ENCODE data around the gene TTC9. TPM values are rescaled to one million over a fixed set of nuclear protein-coding genes. Genes with fewer than 3 reads are reported as not detected.

The TTC9 gene
- polyA plus RNA-seq, 2 of the 4 experiments (the other 2 are of a cell fraction) = 1.3 to 2.0 TPM

DNA sequence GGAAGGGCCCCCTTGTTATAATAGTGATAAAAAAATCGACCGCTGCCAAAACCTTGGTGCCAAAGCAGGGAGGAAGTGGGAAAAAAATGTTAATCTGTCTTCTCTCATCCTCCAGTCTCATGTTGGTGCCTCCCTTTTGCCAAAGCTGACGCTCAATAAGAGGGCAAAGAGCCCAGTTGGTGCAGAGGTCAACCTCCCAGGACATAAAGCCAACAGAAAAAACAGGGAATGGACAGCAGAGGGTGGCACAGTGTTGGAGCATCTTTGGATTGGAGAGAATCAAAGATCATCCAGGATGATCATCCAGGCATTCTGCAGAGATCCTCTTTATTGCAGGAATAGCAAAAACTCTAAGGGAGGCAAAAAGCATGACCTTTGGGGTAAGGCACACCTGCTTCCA lies 9.8 kb upstream of the TTC9 start:
- DNase-seq (ENCODE audit: low read depth in 1 of 2, low spot score in 1 of 2) = no peak
- no peak for ATAC-seq
- ChIA-PET POLR2A (no interaction called here), CTCF (interaction anchor here (0.9 to 1.9 kb wide), 2 partner anchors 9 to 11 kb away, joined by 3 to 5 read pairs; no protein-coding TSS in a partner anchor)
- no peak overlapping the region for H3K4me3 ChIP-seq
- H3K9me3 ChIP-seq = peaks cover 23% of the 10 kb centered on the region
- H3K4me2 ChIP-seq = no peak overlapping the region
- no peaks in the 10 kb centered on the region for H3K4me1 ChIP-seq
- 43% methylated on average over 3 of the region's 3 CpGs for WGBS (ENCODE audit: missing lambda C conversion rate)
- no peak overlapping the region for H3K27ac ChIP-seq
- TF ChIP-seq EHMT2 (IDR thresholded peaks at IDR 0.05; ENCODE audit: low read depth) = no peak
- no peak for TF ChIP-seq MAZ (IDR thresholded peaks at IDR 0.05; ENCODE audit: borderline replicate concordance, low read depth, low read length)
- FAIRE-seq = no peak

DNA sequence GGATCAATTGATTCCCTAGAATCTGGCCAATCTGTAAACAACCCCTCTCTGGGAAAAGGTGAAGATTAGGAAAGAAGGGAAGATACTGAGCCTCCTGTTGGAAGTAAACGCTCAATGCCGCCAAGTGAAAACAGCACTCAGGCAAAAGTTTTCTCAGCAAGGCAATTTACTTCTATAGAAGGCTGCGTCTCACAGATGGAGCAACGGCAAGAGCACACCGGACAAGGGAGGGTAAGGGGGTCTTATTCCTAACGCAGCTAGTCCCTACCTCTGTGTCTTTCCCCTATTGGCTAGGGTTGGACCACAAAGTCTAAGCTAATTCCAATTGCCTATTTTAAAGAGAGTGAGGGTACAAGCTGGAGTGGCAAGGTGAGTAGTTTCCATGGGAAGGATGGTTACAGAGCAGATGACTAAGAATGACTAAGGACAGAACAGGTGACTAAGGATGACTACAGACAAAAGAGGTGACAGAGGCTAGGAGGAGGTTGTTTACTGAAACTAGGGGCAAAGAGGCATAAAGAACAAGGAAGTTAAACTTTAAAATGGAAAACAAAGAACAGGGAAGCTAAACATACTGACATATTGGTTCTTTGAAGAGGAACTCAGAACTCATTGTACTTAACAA lies 5.6 kb upstream of the TTC9 start:
- H3K4me2 ChIP-seq = no peak overlapping the region
- H3K9me3 ChIP-seq = peaks cover 14% of the 10 kb centered on the region
- FAIRE-seq (peak; percentile 49), DNase-seq (ENCODE audit: low read depth in 1 of 2, low spot score in 1 of 2) (peak in 1 of 2 experiments; percentile 29), ATAC-seq (no peak)
- POLR2A ChIA-PET = no interaction called here
- CTCF ChIA-PET = interaction anchor here (1.0 to 1.4 kb wide), 2 partner anchors 10 to 34 kb away, joined by 3 read pairs; no protein-coding TSS in a partner anchor
- WGBS (ENCODE audit: missing lambda C conversion rate) = 83% methylated on average over 6 of the region's 6 CpGs
- H3K4me1 ChIP-seq = peaks cover 4% of the 10 kb centered on the region; the same call in 1 of the 3 replicates
- no peak overlapping the region for H3K4me3 ChIP-seq
- TF ChIP-seq HEYL (CRISPR knock-in tag; IDR thresholded peaks at IDR 0.05) (no peak), TFCP2L1 (CRISPR knock-in tag; IDR thresholded peaks at IDR 0.05) (no peak), FOSL2 (IDR thresholded peaks at IDR 0.05) (no peak), FOSL2 (CRISPR knock-in tag; IDR thresholded peaks at IDR 0.05) (peak; percentile 48; the same call in 1 of the 2 replicates)
- TF ChIP-seq, protein P1, sequence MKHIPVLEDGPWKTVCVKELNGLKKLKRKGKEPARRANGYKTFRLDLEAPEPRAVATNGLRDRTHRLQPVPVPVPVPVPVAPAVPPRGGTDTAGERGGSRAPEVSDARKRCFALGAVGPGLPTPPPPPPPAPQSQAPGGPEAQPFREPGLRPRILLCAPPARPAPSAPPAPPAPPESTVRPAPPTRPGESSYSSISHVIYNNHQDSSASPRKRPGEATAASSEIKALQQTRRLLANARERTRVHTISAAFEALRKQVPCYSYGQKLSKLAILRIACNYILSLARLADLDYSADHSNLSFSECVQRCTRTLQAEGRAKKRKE (CRISPR knock-in tag; IDR thresholded peaks at IDR 0.05; ENCODE audit: low read depth) = no peak
- no peak overlapping the region for H3K27ac ChIP-seq

DNA sequence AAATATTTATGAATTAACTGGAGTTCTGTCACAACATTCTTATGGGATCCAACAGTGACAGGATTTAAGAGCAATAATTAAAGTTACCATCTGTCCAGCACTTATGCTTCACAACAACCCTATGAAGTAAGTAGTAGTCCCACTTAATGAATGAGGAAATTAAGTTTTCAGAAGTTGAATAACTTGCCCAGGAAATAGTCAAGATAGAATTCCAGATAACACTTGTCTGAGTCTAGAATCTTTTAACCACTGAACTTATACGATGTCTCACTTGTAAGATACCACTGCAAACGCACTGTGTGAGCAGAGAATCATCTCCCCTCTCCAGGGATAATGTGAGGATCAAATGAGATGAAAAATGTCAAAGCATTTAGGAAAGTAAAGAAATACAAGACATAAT lies 3.3 kb upstream of the TTC9 start:
- DNase-seq (ENCODE audit: low read depth in 1 of 2, low spot score in 1 of 2) (no peak), ATAC-seq (no peak), FAIRE-seq (no peak)
- Histone ChIP-seq H3K4me1 (peaks cover 11% of the 10 kb centered on the region; the same call in 1 of the 3 replicates), H3K9me3 (peaks cover 14% of the 10 kb centered on the region), H3K27ac (no peak overlapping the region), H3K4me3 (no peak overlapping the region), H3K4me2 (no peak overlapping the region)
- CTCF ChIA-PET = interaction anchor here (1.3 kb wide), 1 partner anchor 17 kb away, joined by 3 read pairs; no protein-coding TSS in a partner anchor
- POLR2A ChIA-PET = no interaction called here
- WGBS (ENCODE audit: missing lambda C conversion rate) = 50% methylated on average over 2 of the region's 2 CpGs
- no peak for TF ChIP-seq RARB (CRISPR knock-in tag; IDR thresholded peaks at IDR 0.05)
- TF ChIP-seq ZC3H11A (IDR thresholded peaks at IDR 0.05) = no peak
- no peak for TF ChIP-seq ZNF302 (CRISPR knock-in tag; IDR thresholded peaks at IDR 0.05)
- no peak for TF ChIP-seq CBX2 (IDR thresholded peaks at IDR 0.05; ENCODE audit: borderline replicate concordance, low read depth)
- TF ChIP-seq FOXS1 (CRISPR knock-in tag; IDR thresholded peaks at IDR 0.05) = no peak
- no peak for TF ChIP-seq NFE2L2 (conservative IDR thresholded peaks at IDR 0.05; ENCODE audit: low read length)
- TF ChIP-seq, protein P2, sequence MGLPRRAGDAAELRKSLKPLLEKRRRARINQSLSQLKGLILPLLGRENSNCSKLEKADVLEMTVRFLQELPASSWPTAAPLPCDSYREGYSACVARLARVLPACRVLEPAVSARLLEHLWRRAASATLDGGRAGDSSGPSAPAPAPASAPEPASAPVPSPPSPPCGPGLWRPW (IDR thresholded peaks at IDR 0.05) = no peak
- no peak for TF ChIP-seq ZFP36 (IDR thresholded peaks at IDR 0.05; ENCODE audit: borderline replicate concordance, partially characterized antibody)
- TF ChIP-seq POLR2AphosphoS2 (conservative IDR thresholded peaks at IDR 0.05; ENCODE audit: low read length) = no peak

DNA sequence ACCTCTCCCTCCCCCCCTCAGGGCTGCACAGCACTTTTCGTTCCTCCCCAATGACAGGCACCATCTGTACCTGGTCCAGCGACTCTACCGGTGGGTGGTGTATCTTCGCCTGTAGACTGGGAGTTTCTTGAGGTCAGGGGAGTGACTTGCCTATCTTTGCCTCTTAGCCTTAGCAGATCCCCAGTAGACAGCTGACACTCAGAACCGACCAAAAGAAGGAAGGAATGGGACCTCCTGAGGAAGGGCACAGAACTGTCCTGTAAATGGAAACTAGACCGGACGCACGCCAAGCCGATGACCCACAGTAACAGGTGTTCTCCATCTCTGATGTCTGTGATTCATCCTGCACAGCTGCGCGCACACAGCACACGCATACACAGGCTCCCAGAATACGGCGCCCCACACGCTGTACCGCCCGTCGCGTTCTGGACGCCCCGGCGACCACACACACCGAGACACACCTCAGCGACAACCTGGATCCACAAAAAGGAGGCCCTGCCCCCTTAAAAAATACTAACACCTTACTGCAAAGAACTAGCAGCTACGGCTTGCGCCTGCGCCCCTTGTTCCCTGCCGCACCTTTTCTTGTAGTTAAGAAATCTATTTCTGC lies 673 bp upstream of the TTC9 start:
- ChIA-PET POLR2A (interaction anchor here (0.6 to 1.2 kb wide), 2 partner anchors 14 to 874 kb away, joined by 3 to 4 read pairs; partner anchors contain the start of gene SRSF5), CTCF (interaction anchor here (1.7 to 2.8 kb wide), 2 partner anchors 70 to 177 kb away, joined by 3 to 13 read pairs; no protein-coding TSS in a partner anchor)

More for the DNA sequence above, 673 bp upstream of the TTC9 start:
- Histone ChIP-seq H3K4me2 (peak overlapping the region; percentile 96), H3K9me3 (peaks cover 4% of the 10 kb centered on the region), H3K27ac (peak overlapping the region; percentile 70 to 92), H3K4me1 (peaks cover 11% of the 10 kb centered on the region; the same call in 1 of the 3 replicates), H3K4me3 (peak overlapping the region; percentile 69)
- 2% methylated on average over 28 of the region's 28 CpGs for WGBS (ENCODE audit: missing lambda C conversion rate)
- DNase-seq (ENCODE audit: low read depth in 1 of 2, low spot score in 1 of 2) = peak; percentile 47 to 61
- TF ChIP-seq, protein P3, sequence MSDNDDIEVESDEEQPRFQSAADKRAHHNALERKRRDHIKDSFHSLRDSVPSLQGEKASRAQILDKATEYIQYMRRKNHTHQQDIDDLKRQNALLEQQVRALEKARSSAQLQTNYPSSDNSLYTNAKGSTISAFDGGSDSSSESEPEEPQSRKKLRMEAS (IDR thresholded peaks at IDR 0.05) = peak; percentile 39; the same call in 1 of the 2 replicates
- no peak for TF ChIP-seq HOXA7 (CRISPR knock-in tag; IDR thresholded peaks at IDR 0.05)
- FAIRE-seq = no peak
- peak; percentile 86 to 92 for ATAC-seq
